ENCODE results near the gene BAZ1B. TPM values are rescaled to one million over a fixed set of nuclear protein-coding genes. Genes with fewer than 3 reads are reported as not detected.
"Not testable (repeated sequence)": the region's sequence is repeated elsewhere in the genome, so short reads cannot be mapped to it uniquely, and the experiment has no call there.

Gene BAZ1B
- total RNA-seq, 1 experiment from 2014 or later = 107 TPM

DNA sequence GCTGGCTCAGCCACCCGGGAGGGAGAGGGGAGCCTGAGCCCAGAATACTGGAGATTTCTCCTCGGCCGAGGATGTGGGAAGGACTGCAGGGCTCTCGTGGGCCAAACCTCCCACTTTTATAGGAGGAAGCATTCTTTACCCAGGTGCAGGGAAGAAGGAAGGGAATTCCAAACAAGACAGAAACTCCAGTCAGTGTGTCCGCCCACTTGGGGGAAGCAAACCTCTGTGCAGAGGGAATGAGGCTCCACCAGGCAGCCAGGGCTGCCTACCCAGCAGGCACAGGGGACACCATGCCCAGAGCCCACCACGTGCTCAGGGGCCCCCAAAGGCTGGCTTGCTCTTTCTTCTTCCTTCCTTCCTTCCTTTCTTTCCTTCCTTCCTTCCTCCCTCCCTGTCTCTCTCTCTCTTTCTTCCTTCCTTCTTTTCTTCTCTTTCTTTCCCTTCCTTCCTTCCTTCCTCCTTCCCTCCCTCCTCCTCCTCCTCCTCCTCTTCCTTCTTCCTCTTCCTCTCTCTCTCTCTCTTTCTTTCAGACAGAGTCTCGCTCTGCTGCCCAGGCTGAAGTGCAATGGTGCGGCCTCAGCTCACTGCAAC lies 103.9 kb downstream of the BAZ1B start:
- H3K4me1 ChIP-seq (ENCODE audit: control insufficient read depth, insufficient read depth, low read length) = no peaks in the 10 kb centered on the region
- POLR2A ChIA-PET = no interaction called here
- TF ChIP-seq TCF7L2 (IDR thresholded peaks at IDR 0.05; ENCODE audit: low read depth, low read length) = no peak
- no peak for TF ChIP-seq POLR2AphosphoS5 (IDR thresholded peaks at IDR 0.05; ENCODE audit: low read depth, low read length)
- no peak for TF ChIP-seq SIN3A (IDR thresholded peaks at IDR 0.05; ENCODE audit: borderline replicate concordance, insufficient read depth, low read depth, low read length)
- TF ChIP-seq, protein P1, sequence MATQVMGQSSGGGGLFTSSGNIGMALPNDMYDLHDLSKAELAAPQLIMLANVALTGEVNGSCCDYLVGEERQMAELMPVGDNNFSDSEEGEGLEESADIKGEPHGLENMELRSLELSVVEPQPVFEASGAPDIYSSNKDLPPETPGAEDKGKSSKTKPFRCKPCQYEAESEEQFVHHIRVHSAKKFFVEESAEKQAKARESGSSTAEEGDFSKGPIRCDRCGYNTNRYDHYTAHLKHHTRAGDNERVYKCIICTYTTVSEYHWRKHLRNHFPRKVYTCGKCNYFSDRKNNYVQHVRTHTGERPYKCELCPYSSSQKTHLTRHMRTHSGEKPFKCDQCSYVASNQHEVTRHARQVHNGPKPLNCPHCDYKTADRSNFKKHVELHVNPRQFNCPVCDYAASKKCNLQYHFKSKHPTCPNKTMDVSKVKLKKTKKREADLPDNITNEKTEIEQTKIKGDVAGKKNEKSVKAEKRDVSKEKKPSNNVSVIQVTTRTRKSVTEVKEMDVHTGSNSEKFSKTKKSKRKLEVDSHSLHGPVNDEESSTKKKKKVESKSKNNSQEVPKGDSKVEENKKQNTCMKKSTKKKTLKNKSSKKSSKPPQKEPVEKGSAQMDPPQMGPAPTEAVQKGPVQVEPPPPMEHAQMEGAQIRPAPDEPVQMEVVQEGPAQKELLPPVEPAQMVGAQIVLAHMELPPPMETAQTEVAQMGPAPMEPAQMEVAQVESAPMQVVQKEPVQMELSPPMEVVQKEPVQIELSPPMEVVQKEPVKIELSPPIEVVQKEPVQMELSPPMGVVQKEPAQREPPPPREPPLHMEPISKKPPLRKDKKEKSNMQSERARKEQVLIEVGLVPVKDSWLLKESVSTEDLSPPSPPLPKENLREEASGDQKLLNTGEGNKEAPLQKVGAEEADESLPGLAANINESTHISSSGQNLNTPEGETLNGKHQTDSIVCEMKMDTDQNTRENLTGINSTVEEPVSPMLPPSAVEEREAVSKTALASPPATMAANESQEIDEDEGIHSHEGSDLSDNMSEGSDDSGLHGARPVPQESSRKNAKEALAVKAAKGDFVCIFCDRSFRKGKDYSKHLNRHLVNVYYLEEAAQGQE (IDR thresholded peaks at IDR 0.05; ENCODE audit: insufficient read depth in 1 of 2, low read depth in 2 of 2, low read length in 1 of 2) = no peak
- TF ChIP-seq, protein P2, sequence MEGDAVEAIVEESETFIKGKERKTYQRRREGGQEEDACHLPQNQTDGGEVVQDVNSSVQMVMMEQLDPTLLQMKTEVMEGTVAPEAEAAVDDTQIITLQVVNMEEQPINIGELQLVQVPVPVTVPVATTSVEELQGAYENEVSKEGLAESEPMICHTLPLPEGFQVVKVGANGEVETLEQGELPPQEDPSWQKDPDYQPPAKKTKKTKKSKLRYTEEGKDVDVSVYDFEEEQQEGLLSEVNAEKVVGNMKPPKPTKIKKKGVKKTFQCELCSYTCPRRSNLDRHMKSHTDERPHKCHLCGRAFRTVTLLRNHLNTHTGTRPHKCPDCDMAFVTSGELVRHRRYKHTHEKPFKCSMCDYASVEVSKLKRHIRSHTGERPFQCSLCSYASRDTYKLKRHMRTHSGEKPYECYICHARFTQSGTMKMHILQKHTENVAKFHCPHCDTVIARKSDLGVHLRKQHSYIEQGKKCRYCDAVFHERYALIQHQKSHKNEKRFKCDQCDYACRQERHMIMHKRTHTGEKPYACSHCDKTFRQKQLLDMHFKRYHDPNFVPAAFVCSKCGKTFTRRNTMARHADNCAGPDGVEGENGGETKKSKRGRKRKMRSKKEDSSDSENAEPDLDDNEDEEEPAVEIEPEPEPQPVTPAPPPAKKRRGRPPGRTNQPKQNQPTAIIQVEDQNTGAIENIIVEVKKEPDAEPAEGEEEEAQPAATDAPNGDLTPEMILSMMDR (IDR thresholded peaks at IDR 0.05) = no peak
- in situ Hi-C loops (cut with HindIII; ENCODE audit: low pct_unique_long_range_greater_than_20kb, low sequenced_read_pairs) = no loop called here
- no peaks in the 10 kb centered on the region for H3K27me3 ChIP-seq (ENCODE audit: control insufficient read depth, insufficient read depth, low read length)
- H3K27ac ChIP-seq (ENCODE audit: low read length) = no peak overlapping the region
- no TSS peak for BruUV-seq (replicated peaks)
- CTCF ChIA-PET = no interaction called here
- DNase-seq (ENCODE audit: low read depth, low spot score) = no peak
- 0 out of 2 replicates have a peak, but pooled peaks have one; percentile 29 for ATAC-seq
- H3K4me3 ChIP-seq (ENCODE audit: low read depth in 2 of 2, low read length in 2 of 2) = no peak overlapping the region
- H3K9me3 ChIP-seq (ENCODE audit: control insufficient read depth, insufficient read depth, low read depth, low read length) = no peaks in the 10 kb centered on the region
- intact Hi-C loops (cut with micrococcal nuclease; ENCODE audit: unreplicated experiment) = no loop called here
- H3K36me3 ChIP-seq (ENCODE audit: control insufficient read depth, insufficient read depth, low read length) = no peaks in the 10 kb centered on the region

DNA sequence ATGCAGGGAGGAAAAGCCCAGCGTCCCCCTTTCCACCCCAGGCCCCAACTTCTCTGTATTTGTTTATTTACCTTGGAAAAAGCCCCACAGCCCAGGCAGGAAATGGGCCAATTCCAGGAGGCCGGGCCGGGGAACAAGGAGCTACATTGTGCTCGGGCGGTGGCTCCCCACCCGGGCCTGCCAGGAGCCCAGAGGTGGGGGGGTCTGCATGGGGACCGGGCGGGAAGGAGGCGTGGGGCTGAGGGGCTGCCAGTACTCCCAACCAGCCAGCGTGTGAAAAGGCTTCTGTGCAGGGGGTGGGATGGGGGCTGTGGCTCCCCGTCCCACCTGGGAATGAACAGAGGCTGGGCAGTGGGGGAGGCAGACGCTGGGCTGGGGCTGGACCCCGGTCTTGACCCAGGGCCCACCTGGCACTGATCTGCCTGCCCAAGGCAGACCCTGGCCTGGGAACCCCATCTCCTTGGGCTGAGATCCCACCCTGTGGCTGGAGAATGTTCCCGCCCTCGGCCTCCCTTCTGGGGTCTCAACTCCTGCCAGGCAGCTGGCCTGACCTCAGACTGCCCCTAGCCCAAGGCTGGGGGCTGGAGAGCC lies 111.5 kb downstream of the BAZ1B start:
- in situ Hi-C loops (cut with HindIII; ENCODE audit: low pct_unique_long_range_greater_than_20kb, low sequenced_read_pairs); H3K4me1 ChIP-seq (ENCODE audit: control insufficient read depth, insufficient read depth, low read length); H3K9me3 ChIP-seq (ENCODE audit: control insufficient read depth, insufficient read depth, low read depth, low read length); CTCF ChIA-PET; BruUV-seq (replicated peaks); POLR2A ChIA-PET; H3K27me3 ChIP-seq (ENCODE audit: control insufficient read depth, insufficient read depth, low read length); H3K36me3 ChIP-seq (ENCODE audit: control insufficient read depth, insufficient read depth, low read length); intact Hi-C loops (cut with micrococcal nuclease; ENCODE audit: unreplicated experiment); DNase-seq (ENCODE audit: low read depth, low spot score): not testable (repeated sequence)
- 0 out of 4 replicates have a peak overlapping the region, but pooled peaks of 1 of the 2 experiments have one; percentile 7 for H3K4me3 ChIP-seq (ENCODE audit: low read depth in 2 of 2, low read length in 2 of 2)
- ATAC-seq = peak; percentile 83
- H3K27ac ChIP-seq (ENCODE audit: low read length) = 0 out of 2 replicates have a peak overlapping the region, but pooled peaks have one; percentile 34

DNA sequence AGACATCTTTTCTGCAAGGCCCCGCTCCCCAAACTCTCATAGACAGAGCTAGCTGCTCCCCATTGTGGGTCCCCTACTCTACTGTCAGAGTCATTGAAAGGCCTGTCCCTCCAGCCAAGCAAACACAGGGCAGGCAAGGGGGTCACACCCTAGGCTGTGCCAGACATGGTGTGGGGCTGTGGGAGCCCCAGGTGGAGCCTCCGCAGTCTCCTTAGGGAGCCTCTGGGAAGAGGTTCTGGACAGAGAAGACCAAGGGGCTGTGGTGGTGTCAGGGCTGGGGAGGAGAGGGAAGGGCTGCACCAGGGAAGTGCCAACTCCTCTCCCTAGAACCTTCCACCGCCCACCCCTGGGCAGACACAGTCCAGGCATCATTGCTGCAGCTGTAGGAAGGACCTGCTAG lies 117.2 kb downstream of the BAZ1B start:
- BruUV-seq (replicated peaks); POLR2A ChIA-PET; H3K9me3 ChIP-seq (ENCODE audit: control insufficient read depth, insufficient read depth, low read depth, low read length); intact Hi-C loops (cut with micrococcal nuclease; ENCODE audit: unreplicated experiment); in situ Hi-C loops (cut with HindIII; ENCODE audit: low pct_unique_long_range_greater_than_20kb, low sequenced_read_pairs); DNase-seq (ENCODE audit: low read depth, low spot score); H3K36me3 ChIP-seq (ENCODE audit: control insufficient read depth, insufficient read depth, low read length); H3K4me3 ChIP-seq (ENCODE audit: low read depth in 2 of 2, low read length in 2 of 2); H3K4me1 ChIP-seq (ENCODE audit: control insufficient read depth, insufficient read depth, low read length); ATAC-seq; CTCF ChIA-PET; H3K27ac ChIP-seq (ENCODE audit: low read length); H3K27me3 ChIP-seq (ENCODE audit: control insufficient read depth, insufficient read depth, low read length): not testable (repeated sequence)

DNA sequence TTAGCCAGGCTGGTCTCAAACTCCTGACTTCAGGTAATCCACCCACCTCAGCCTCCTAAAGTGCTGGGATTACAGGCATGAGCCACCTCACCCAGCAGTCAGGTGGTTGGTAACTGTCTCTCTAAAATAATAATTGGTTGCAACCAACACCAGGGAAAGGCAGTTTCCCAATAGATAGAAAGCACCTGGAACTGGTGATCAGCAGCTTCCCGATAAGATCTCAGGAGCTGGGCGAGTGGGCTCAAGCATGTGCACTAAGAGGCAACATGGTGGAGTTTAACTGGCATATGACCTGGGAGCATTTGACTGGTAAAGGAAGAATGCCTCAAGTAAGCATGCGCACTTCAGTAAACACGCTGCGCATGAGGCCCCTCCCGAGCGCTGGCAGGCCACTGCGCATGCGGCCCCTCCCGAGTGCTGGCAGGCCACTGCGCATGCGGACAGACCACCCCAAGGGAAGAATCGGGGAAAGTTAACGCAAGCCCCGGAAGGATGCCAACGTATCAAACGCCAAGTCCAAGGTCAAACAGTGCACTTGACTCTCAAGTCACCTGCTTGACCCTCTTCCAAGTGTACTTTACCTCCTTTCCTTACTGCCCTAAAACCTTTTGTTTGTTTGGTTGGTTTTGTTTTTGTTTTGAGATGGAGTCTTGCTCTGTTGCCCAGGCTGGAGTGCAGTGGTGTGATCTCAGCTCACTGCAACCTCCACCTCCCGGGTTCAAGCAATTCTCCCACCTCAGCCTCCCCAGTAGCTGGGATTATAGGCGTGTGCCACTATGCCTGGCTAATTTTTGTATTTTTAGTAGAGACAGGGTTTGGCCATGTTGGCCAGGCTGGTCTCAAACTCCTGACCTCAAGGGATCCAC lies 122.7 kb downstream of the BAZ1B start:
- H3K36me3 ChIP-seq (ENCODE audit: control insufficient read depth, insufficient read depth, low read length); BruUV-seq (replicated peaks); H3K27ac ChIP-seq (ENCODE audit: low read length); H3K9me3 ChIP-seq (ENCODE audit: control insufficient read depth, insufficient read depth, low read depth, low read length); CTCF ChIA-PET; intact Hi-C loops (cut with micrococcal nuclease; ENCODE audit: unreplicated experiment); H3K4me1 ChIP-seq (ENCODE audit: control insufficient read depth, insufficient read depth, low read length); in situ Hi-C loops (cut with HindIII; ENCODE audit: low pct_unique_long_range_greater_than_20kb, low sequenced_read_pairs); POLR2A ChIA-PET; DNase-seq (ENCODE audit: low read depth, low spot score); H3K27me3 ChIP-seq (ENCODE audit: control insufficient read depth, insufficient read depth, low read length): not testable (repeated sequence)
- 0 out of 2 replicates have a peak, but pooled peaks have one; percentile 44 for ATAC-seq
- 0 out of 4 replicates have a peak overlapping the region, but pooled peaks of 1 of the 2 experiments have one; percentile 9 for H3K4me3 ChIP-seq (ENCODE audit: low read depth in 2 of 2, low read length in 2 of 2)
